NCI-H2196 (cell line): ENCODE results near the gene RAB10.
A peak's percentile ranks its signal among the peaks of the same experiment; 100 is the strongest.
"Not testable (repeated sequence)": the region's sequence is repeated elsewhere in the genome, so short reads cannot be mapped to it uniquely, and the experiment has no call there.

Source experiments
- DNase-seq: peaks from one replicate; lab custom pipeline; 2025; ENCODE audit not compliant: unreplicated experiment; lab: John Stamatoyannopoulos, UW

The RAB10 gene

DNA sequence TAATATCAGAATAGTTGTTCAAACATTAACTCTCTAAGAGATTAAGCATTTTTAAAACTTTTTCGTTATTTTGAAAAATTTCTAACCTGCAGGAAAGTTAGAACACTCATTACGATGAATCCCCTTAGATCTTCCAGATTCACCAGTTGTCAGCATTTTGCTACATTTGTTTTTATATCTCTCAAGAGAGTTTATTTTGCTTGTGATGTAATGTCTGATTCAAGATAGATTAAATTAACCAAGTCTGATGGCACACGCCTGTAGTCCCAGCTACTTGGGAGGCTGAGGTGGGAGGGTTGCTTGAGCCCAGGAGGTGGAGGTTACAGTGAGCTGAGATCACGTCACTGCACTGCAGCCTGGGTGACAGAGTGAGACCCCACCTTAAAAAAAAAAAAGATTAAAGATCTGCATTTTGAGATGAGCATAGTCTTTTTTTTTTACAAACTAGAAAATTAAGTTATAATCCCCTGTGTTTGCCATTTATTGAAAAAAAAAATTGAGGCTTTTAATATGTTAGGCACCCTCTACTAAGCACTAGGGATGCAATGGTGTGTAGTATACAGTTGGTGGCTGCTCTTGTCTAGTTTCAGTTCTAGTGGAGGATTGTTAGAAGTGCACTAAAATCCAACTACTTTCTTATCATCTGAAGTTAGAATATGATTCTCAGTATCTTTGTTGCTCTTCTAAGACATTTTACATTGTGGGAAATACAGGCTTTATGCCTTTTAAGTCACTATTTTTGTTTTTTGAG lies 20.9 kb downstream of the RAB10 start:
- no peak for DNase-seq

GRCh38 chr2:26058390-26058789 lies 24.5 kb downstream of the RAB10 start:
- no peak for DNase-seq

DNA sequence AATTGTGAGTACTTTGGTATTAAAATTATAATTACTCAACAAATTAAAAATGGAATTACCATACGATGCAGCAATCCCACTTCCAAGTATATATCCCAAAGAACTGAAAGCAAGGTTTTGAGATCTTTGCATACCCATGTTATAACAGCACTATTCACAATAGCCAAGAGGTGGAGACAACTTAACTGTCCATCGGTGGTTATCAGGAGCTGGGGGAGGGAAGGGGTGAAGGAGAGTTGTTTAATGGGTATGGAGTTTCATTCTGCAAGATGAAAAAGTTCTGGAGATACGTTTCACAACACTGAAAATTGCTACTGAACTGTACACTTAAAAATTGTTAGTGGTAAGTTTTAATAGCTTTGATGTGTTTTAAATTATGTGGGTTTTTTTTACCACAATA lies 25.7 kb downstream of the RAB10 start:
- no peak for DNase-seq

- DNase-seq: no peak
Measured at GRCh38 chr2:26061539-26061938, 27.7 kb downstream of the RAB10 start.

DNA sequence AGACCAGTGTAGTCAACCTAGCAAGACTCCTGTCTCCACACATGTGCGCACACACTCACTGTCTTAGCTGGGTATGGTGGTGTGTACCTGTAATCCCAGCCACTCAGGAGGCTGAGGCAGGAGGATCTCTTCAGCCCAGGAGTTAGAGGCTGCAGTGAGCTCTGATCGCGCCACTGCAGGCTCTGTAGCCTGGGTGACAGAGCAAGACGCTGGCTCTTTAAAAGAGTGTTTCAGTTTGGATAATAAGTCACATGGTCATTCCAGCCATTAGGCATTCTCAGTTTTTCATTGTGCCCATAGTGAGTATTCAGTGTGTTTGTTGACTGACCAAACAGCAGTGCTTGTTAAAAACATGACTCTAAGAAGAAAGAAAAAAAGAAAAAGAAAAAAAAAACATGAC lies 31.0 kb downstream of the RAB10 start:
- no peak for DNase-seq

DNA sequence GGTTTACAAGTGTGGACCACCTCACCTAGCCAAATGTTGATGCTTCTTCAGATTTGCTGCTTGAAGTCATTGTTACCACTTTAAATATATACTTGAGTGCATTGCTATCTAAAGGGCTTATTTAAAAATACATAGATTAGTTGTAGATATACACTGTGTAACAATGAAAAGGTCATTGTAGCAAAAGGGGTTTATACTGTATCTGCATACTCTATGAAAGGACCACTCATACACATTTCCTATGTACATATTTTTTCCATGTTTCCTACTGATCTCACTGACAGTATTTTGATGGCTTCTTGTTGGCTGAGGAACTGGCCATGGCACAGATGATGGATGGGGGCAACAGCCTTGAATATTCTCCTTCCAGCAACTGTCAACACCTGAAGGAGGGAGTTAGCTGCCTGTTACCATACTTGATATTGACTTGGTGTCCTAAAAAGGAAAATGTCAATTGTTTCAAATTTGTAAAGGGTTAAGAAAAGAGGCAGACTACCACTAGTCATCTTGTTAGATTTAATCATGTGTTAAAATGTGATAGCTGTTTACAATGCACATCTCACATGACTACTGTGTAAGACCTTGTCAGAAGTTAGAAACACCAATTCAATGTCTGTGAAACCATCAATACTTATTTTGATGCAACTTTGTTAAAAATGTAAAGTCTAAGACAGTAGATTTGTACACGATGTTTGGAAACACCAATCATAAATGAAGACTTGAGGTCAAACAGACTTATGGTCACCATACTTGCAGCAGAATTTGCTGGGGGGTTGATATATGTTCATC lies 33.5 kb downstream of the RAB10 start:
- DNase-seq: no peak

- DNase-seq: no peak
Measured at GRCh38 chr2:26067980-26068507, 34.2 kb downstream of the RAB10 start.

GRCh38 chr2:26068602-26069298 lies 34.9 kb downstream of the RAB10 start:
- no peak for DNase-seq

DNA sequence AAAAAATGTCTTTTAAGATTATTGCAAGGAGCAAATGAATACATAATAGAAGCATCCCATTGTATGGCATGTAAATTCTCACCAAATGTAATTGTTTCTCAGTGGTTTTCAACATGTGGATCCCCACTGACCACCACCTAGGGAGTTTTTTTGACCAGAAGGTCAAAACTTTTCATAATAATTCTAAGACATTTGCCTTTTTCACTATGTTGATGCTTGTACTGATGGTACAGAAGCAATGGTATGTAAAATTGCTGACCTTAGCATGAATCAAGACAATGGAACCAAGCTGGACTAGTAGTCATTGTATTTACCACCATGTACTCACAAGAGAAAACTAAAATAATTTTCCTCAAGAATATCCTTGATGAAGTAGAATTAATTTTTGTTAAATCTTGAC lies 36.8 kb downstream of the RAB10 start:
- no peak for DNase-seq

GRCh38 chr2:26072925-26073768 lies 39.3 kb downstream of the RAB10 start:
- DNase-seq: no peak

DNA sequence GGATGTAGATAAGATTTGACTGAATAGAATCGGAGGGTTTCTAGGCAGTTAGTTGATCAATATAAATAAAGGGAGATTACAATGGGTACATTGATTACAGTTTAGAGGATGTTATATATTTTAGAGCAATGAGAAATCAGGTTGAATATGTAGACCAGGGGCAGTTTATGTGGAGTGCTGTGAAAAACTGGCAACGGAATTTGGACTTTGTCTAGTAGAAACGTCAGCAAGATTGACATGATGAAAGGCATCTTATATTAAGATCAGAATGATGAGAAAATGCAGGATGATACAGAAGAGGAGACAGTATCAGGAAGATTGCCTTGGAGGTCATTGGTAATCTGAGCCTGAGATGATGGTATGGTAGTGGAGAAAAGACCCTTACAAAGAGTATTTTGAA lies 39.9 kb downstream of the RAB10 start:
- DNase-seq: no peak

GRCh38 chr2:26074676-26075075 lies 40.8 kb downstream of the RAB10 start:
- DNase-seq: no peak

DNA sequence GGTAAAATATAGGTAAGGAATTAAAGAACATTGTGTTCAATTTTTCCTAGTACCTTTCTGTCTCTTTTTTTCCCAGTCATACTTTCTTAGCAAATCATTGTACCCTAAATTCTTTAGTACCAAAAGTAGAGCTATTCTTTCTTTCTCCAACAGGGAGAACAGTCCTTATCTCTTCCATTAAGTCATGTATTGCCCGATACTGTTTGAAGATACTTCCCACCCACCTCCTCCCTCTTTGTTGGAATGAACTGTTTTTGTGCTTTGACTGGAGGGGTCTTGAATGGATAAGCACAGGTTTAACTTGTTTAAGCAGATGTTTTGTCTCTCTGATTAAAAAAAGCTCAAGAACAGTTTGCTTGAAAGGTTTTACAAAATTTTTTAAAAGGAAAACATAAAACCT lies 41.3 kb downstream of the RAB10 start:
- no peak for DNase-seq

- peak; percentile 16 for DNase-seq
Measured at GRCh38 chr2:26076001-26076587, 42.2 kb downstream of the RAB10 start.

DNA sequence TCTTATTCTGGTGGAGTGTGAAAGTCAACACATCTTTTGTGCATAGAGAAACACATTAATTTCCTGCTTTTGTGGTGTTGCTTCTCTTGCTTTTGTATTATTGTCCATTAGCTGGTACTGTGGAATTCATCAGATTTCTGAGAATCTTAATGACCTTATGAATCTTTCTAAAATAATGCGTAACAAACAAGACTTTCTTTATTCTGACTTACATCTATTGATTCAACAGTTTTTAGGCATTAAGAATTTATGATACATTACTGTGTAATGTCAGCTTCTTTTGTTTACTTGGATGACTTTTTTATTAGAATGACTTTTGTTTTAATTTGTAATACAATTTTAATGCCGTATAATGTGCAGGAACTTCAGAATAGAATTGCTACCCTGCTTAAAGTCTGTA lies 43.4 kb downstream of the RAB10 start:
- DNase-seq: no peak

DNA sequence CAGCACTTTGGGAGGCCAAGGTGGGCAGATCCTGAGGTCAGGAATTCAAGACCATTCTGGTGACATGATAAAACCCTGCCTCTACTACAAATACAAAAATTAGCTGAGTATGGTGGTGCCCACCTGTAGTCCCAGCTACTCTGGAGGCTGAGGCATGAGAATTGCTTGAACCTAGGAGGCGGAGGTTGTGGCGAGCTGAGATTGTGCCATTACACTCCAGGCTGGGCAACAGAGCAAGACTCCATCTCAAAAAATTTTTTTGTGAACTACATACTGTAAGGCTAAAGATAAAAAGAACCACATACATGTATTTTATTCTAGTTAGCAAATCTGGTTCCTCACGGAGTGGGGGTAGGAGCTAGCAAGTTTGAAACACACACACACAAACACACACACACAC lies 45.1 kb downstream of the RAB10 start:
- DNase-seq: no peak

- no peak for DNase-seq
Measured at GRCh38 chr2:26080356-26080755, 46.5 kb downstream of the RAB10 start.

DNA sequence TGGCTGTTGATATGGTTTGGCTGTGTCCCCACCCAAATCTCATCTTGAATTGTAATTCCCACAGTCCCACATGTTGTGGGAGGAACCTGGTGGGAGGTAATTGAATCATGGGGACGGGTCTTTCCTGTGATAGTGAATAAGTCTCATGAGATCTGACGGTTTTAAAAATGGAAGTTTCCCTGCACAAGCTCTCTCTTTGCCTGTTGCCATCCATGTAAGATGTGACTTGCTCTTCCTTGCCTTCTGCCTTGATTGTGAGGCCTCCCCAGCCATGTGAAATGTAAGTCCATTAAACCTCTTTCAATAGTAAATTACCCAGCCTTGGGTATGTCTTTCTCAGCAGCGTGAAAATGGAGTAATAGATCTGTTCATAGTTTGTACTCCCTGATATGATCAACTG lies 47.0 kb downstream of the RAB10 start:
- DNase-seq: not testable (repeated sequence)

DNA sequence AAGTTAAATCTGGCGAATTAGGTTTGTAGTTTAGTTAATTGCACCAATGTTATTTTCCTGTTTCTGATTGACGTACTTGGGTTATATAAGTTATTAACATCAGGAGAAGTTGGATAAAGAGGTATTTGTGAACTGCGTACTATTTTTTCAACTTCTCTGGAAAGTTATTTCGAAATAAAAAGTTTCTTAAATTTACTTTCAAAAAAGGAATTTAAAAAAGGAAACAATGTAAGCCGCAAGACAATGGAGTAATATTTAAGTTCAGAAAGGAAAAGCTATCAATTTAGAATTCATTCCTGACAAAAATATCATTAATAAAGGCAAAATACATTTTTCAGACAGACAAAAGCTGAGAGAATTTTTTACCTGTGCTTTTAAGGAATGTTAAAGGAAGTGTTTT lies 47.7 kb downstream of the RAB10 start:
- DNase-seq: no peak

DNA sequence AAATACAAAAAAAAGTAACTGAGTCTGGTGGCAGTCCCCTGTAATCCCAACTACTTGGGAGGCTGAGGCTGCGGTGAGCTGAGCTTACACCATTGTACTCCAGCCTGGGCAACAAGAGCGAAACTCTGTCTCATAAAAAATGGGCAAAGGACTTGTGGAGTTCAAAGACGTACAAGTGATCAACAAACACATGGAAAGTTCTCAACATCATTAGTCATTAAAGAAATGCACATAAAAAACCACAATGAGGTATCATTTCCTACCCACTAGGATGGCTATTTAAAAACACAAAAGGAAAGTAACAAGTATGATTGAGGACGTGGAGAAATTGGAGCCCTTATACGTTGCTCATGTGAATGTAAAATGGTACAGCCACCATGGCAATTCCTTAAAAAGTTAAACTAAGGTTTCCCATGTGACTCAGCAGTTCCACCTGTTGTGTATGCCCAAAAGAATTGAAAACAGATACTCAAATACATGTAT lies 52.3 kb downstream of the RAB10 start:
- no peak for DNase-seq
